ENCODE data around the gene ARSB. TPM values are rescaled to one million over a fixed set of nuclear protein-coding genes. Genes with fewer than 3 reads are reported as not detected.
A peak's percentile ranks its signal among the peaks of the same experiment; 100 is the strongest.
"Not testable (repeated sequence)": the region's sequence is repeated elsewhere in the genome, so short reads cannot be mapped to it uniquely, and the experiment has no call there.

Gene ARSB
- total RNA-seq, 1 donor from 2014 or later, result 1.8 TPM

GRCh38 chr5:78912085-78912771 is 72.9 kb downstream of the ARSB start:
- Histone ChIP-seq H3K36me3 (ENCODE audit: control insufficient read depth, insufficient read depth, low read length) (no peaks in the 10 kb centered on the region), H3K4me3 (ENCODE audit: low read depth, low read length) (no peak overlapping the region), H3K27me3 (ENCODE audit: control insufficient read depth, insufficient read depth, low read length) (no peaks in the 10 kb centered on the region)
- DNase-seq (ENCODE audit: low read depth), result no peak
- no peak for FAIRE-seq
- TF ChIP-seq, protein P1, sequence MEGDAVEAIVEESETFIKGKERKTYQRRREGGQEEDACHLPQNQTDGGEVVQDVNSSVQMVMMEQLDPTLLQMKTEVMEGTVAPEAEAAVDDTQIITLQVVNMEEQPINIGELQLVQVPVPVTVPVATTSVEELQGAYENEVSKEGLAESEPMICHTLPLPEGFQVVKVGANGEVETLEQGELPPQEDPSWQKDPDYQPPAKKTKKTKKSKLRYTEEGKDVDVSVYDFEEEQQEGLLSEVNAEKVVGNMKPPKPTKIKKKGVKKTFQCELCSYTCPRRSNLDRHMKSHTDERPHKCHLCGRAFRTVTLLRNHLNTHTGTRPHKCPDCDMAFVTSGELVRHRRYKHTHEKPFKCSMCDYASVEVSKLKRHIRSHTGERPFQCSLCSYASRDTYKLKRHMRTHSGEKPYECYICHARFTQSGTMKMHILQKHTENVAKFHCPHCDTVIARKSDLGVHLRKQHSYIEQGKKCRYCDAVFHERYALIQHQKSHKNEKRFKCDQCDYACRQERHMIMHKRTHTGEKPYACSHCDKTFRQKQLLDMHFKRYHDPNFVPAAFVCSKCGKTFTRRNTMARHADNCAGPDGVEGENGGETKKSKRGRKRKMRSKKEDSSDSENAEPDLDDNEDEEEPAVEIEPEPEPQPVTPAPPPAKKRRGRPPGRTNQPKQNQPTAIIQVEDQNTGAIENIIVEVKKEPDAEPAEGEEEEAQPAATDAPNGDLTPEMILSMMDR (IDR thresholded peaks at IDR 0.05; ENCODE audit: insufficient read depth, low read length, severe bottlenecking), result no peak

DNA sequence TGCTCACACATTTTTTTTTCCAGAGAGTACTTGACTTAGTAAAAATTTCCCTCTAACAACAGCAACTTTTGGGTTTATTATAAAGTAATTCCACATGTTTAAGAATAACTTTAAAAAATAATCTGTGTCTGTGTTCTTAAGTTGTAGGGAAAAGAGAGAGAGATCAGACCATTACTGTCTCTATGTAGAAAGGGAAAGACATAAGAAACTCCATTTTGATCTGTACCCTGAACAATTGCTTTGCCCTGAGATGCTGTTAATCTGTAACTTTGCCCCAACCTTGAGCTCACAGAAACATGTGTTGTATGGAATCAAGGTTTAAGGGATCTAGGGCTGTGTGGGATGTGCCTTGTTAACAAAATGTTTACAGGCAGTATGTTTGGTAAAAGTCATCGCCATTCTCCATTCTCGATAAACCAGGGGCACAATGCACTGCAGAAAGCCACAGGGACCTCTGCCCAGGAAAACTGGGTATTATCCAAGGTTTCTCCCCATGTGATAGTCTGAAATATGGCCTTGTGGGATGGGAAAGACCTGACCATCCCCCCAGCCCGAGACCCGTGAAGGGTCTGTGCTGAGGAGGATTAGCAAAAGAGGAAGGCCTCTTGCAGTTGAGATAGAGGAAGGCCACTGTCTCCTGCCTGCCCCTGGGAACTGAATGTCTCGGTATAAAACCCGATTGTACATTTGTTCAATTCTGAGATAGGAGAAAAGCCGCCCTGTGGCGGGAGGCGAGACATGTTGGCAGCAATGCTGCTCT is 75.7 kb downstream of the ARSB start:
- H3K36me3 ChIP-seq (ENCODE audit: control insufficient read depth, insufficient read depth, low read length); FAIRE-seq; H3K27me3 ChIP-seq (ENCODE audit: control insufficient read depth, insufficient read depth, low read length); H3K4me3 ChIP-seq (ENCODE audit: low read depth, low read length); DNase-seq (ENCODE audit: low read depth): not testable (repeated sequence)

DNA sequence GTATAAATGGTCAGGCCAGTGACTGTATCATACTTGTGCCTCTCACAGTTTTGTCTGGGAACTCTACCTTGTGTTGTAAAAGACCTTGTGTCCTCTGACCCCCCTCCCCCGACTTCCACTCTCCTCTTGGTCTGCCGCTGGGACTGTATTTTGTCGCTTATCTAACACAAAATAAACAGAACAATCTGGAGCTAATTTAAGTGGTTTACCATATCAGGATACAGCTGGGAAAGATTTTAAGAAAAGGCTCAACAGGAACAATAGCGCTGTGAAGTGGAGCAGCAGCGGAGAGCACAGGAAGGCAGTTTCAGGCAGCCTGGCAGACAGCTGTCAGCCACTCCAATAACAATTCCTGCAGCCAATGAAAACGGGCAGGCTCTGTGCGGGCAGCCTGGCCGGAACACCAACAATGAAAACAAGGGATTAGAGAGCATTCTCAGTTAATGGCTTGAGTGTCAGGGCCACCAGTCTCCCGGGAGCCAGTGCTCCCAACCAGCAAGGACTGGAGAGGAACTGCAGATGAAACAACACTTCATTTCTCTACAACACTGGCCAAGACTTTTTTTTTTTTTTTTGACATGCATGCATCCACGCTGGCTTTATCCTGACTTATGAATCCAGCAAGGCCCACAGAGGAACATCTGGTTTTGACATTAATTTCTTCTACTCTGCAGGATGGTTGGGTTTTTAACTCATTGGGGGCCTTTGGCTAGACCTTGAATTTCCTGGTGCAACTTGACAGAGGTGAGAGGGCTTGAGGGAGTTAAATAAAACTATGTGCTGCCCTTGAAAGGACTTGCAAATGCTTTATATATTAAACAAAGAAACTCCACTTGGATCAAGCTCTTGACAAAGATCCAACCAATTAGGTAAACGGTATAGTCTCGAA is 76.7 kb downstream of the ARSB start:
- no peaks in the 10 kb centered on the region for H3K36me3 ChIP-seq (ENCODE audit: control insufficient read depth, insufficient read depth, low read length)
- no peaks in the 10 kb centered on the region for H3K27me3 ChIP-seq (ENCODE audit: control insufficient read depth, insufficient read depth, low read length)
- no peak overlapping the region for H3K4me3 ChIP-seq (ENCODE audit: low read depth, low read length)
- DNase-seq (ENCODE audit: low read depth) (peak; percentile 30), FAIRE-seq (no peak)
- TF ChIP-seq, protein P1 (IDR thresholded peaks at IDR 0.05; ENCODE audit: insufficient read depth, low read length, severe bottlenecking), result no peak

DNA sequence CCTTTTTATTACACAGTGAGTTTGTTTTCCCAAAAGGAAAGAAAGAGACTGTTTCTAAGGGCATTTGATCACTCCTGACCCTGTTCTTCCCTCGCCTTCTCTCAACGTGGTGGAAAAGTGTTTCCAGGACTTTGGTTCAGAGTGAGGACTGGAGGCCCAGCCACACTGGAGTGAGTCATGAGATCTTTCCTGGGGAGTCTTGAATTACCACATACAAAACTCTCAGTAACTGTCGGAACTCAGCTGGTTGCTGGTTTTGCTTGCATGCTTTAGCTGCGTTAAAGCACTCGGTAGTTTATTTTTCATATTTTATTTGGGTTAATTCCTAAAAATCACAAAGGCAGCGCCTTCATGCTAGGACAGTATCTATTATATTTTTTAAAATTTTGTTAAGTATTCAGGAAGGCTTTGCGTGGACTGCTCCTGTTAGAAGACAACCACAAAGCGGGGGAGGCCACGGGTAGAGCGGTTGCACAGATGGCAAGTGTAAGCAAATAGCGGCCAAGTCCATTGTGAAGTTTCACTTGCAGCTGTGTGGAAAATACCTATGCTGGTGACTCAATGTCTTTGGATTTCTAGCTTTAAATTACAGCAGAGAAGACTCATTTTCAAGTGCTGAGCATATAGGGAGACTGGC is 77.7 kb downstream of the ARSB start:
- DNase-seq (ENCODE audit: low read depth) (peak; percentile 84), FAIRE-seq (no peak)
- TF ChIP-seq, protein P1 (IDR thresholded peaks at IDR 0.05; ENCODE audit: insufficient read depth, low read length, severe bottlenecking), result no peak
- Histone ChIP-seq H3K27me3 (ENCODE audit: control insufficient read depth, insufficient read depth, low read length) (no peaks in the 10 kb centered on the region), H3K36me3 (ENCODE audit: control insufficient read depth, insufficient read depth, low read length) (no peaks in the 10 kb centered on the region), H3K4me3 (ENCODE audit: low read depth, low read length) (no peak overlapping the region)

GRCh38 chr5:78905084-78905938 is 79.8 kb downstream of the ARSB start:
- Histone ChIP-seq H3K4me3 (ENCODE audit: low read depth, low read length) (no peak overlapping the region), H3K36me3 (ENCODE audit: control insufficient read depth, insufficient read depth, low read length) (no peaks in the 10 kb centered on the region), H3K27me3 (ENCODE audit: control insufficient read depth, insufficient read depth, low read length) (no peaks in the 10 kb centered on the region)
- DNase-seq (ENCODE audit: low read depth) (no peak), FAIRE-seq (no peak)
- TF ChIP-seq, protein P1 (IDR thresholded peaks at IDR 0.05; ENCODE audit: insufficient read depth, low read length, severe bottlenecking), result no peak
